Myometrial cell (primary cell): ENCODE results near the gene DCP1B. TPM values are rescaled to one million over a fixed set of nuclear protein-coding genes. Genes with fewer than 3 reads are reported as not detected.

ENCODE experiments used
- total RNA-seq: library from RNA; depleted of rRNA; stranded (reverse); fragments of >200 nt; gene quantifications from 2 replicates; pipeline ENCODE4 v1.2.3, GENCODE V29; 2015

The DCP1B gene
- 22.2 and 27.4 TPM in 2 replicates for total RNA-seq

DNA sequence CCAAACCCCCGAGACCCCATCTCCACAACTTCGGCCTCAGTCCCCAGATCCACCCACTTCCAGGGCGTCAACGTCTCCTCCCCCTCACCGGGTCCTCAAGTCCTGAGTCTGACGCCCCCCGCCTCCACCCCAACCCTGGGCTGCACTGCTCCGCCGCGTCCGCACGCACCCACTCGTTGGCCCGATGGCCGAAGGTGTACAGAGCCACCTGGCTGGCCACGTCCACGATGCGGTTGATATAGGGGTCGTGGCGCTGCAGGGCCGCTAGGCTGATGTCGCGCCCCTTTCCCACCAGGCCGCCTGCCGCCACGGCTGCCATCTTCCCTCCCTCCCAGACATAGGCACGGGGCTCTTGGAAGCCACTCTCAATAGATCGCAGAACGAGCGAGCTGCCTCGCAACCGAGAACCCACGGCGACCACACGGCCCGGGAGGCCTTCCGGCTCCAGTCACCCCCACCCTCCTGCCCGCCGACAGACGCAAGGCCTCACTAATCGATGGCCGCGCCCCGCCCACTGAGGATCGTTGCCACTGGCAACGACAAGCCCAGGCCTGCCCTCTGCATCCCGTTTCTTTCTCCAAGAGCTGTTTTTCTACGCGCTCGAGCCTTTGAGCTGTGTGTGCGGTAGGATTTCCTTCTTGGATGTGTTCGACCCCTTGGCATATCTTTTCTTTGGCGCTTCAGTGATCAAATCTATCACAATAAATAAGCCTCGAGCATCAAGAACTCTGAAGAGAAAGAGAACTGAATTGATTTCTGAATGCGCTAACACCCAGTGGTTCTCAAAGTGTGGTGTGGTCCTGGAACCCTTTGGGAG is at the start of gene DCP1B:
DCP1B (minus strand) TSS at position 345 of the 817 bp plus-strand sequence; CDS start at position 319, 26 bp downstream.

DNA sequence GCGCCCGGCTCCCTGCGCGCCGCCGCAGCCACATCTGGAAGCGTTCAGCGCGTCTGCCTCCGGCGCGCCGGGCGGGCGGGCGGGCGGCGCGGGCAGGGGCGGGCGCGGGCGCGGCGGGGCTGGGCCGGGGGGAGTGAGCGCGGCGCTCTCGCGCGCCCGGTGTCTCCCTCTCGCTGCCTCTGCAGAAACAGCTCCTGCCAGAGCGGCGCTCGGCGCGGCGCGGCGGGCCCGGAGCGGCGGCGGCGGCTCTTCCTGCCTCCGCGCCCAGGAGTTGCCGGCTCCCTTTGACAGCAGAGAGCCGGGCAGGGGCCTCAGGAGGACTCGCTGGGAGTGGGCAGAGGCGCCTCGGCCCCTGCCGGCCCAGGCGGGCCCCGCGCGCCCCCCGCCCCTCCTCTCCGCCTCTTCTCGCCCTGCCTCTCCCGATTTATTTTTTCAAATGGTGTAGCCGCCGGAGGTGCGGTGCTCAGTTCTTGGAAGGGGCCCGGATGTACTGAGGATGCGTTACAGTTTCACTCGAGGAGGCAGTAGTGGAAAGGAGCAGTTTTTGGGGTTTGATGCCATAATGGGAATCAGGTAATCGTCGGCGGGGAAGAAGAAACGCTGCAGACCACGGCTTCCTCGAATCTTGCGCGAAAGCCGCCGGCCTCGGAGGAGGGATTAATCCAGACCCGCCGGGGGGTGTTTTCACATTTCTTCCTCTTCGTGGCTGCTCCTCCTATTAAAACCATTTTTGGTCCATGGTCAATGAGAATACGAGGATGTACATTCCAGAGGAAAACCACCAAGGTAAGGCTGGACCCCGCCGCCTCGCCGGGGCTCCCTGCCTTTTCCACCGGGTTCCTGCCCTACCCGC is 48.8 kb upstream of the DCP1B start, which contains the start of gene CACNA1C:
CACNA1C (plus strand) TSS at position 162 of the 853 bp plus-strand sequence; CDS start at position 738, 576 bp downstream.

DNA sequence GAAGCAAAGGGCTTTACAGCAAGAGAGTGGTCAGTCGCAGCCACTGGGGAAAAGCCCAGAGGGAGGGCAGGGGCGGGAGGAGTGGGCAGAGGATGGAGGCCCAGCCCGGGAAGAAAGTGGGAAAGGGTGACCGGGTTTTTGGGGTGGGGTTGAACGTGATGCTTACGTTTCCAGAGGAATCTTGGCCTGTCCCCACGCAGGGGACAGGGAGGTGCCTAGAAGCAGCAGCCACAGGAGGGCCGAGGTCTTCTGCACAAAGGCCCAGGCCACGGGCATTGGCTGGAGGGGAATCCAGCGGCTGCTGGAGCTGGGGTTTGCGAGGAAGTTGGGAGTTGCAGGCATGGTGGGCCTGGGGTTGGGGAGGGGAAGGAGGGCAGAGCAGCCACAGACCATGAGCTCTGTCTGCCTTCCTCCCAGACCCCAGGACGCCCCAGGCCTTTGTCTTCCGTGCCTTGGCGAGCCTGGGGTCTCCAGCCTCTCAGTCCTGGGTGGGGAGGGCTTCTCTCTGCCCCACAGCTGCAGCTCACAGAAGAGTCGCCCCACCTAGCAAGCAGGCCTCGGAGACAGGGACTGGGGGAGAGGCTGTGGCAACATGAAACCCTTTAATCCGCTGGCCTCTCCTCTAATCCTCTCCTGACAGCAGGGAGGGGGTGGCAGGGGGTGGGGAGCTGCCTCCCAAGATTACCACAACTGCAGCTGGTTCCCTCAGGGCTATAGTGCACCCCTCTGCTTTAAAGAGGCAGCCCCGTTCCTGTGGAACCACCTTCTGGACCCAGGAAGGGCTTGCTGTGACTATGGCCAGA is 86.0 kb downstream of the DCP1B start, which contains the start of gene CACNA2D4:
CACNA2D4 (minus strand) TSS at position 572 of the 803 bp plus-strand sequence; CDS start at position 393, 179 bp downstream.

Other genes starting within 250 kb of the DCP1B start
- not detected in 2 replicates for gene LRTM2, start 183.9 kb downstream of the DCP1B start, total RNA-seq
- 1.6 and 4.3 TPM in 2 replicates for gene CACNA2D4, start 85.8 kb downstream of the DCP1B start, total RNA-seq
- 0.58 and 0.89 TPM in 2 replicates for gene CACNA1C, start 48.5 kb upstream of the DCP1B start, total RNA-seq